Mammary epithelial cell (primary cell): Measurements from ENCODE around the gene MGARP.

Experiments used
- CTCF ChIP-seq, 2 donors: IDR thresholded peaks in 1 of 2; conservative IDR thresholded peaks in 1 of 2; 2 replicates each; pipeline ENCODE4 v1.5.1; 2011 to 2012; ENCODE audit warnings: inconsistent platforms in 2 of 2, low read length in 2 of 2, mild to moderate bottlenecking in 2 of 2, control low read depth in 1 of 2, low read depth in 1 of 2; ENCODE audit not compliant: insufficient read depth in 1 of 2; ENCODE audit errors: extremely low read depth in 1 of 2
- EZH2 ChIP-seq: IDR thresholded peaks from 2 replicates; pipeline ENCODE4 v1.6.1; 2012; ENCODE audit warnings: low read length, inconsistent platforms, borderline replicate concordance

- TF ChIP-seq CTCF (conservative IDR thresholded peaks at IDR 0.05 in 1 of 2, IDR thresholded peaks at IDR 0.05 in 1 of 2; ENCODE audit: extremely low read depth in 1 of 2, insufficient read depth in 1 of 2, low read depth in 1 of 2, low read length in 2 of 2) = no peak
- TF ChIP-seq EZH2 = no peak
These were observed 44.6 kb upstream of the MGARP start for GRCh38 chr4:139324620-139325019.
